Adipocyte (in vitro differentiated cells): ENCODE results near the gene PDZRN3.

Experiments
- DNase-seq: peaks from one replicate; pipeline ENCODE4 v3.0.0-alpha.2; 2015; ENCODE audit warnings: low read depth
- H3K27me3 ChIP-seq: replicated peaks from 2 replicates; pipeline ENCODE4 v1.7.0; 2013; ENCODE audit warnings: mild to moderate bottlenecking, low read length, moderate library complexity; ENCODE audit not compliant: control insufficient read depth, insufficient read depth
- H3K36me3 ChIP-seq: 2 replicates; pipeline ENCODE4 v1.7.0; 2013; ENCODE audit warnings: low read length, mild to moderate bottlenecking, moderate library complexity; ENCODE audit not compliant: control insufficient read depth, insufficient read depth, severe bottlenecking
- H3K4me1 ChIP-seq: 2 replicates; pipeline ENCODE4 v1.7.0; 2013; ENCODE audit warnings: mild to moderate bottlenecking, low read length, moderate library complexity; ENCODE audit not compliant: control insufficient read depth, insufficient read depth
- H3K4me3 ChIP-seq: 2 replicates; pipeline ENCODE4 v1.7.0; 2013; ENCODE audit warnings: mild to moderate bottlenecking, low read length, moderate library complexity
- H3K9ac ChIP-seq: 2 replicates; pipeline ENCODE4 v1.7.0; 2013; ENCODE audit warnings: mild to moderate bottlenecking, low read length, moderate library complexity
- H3K9me3 ChIP-seq: 2 replicates; pipeline ENCODE4 v1.7.0; 2013; ENCODE audit warnings: mild to moderate bottlenecking, low read length, moderate library complexity; ENCODE audit not compliant: control insufficient read depth

The PDZRN3 gene

DNA sequence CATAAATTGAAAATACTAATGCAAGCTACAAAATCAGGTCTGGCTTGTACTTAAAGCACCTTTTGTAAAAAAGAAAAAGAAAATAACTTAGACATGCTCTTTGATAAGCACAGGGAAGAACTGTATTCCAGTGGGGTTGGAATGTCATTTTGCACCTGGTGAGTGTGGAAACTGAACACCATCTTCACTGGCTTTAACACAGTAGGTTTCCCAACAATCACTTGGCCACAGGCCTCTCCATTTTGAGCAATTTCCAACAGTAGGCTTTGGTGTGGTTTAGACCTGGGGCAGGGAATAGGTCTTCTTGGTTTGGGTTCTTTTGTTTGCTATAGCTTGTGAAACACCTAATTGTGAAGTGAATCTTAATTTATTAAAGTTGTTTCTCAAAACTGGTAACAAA is 18.9 kb downstream of the PDZRN3 start:
- peaks cover 75% of the 10 kb centered on the region for H3K4me1 ChIP-seq
- H3K9me3 ChIP-seq, result no peaks in the 10 kb centered on the region
- peaks cover 9% of the 10 kb centered on the region for H3K36me3 ChIP-seq
- no peak overlapping the region for H3K4me3 ChIP-seq
- DNase-seq, result no peak
- no peaks in the 10 kb centered on the region for H3K27me3 ChIP-seq
- no peak overlapping the region for H3K9ac ChIP-seq

DNA sequence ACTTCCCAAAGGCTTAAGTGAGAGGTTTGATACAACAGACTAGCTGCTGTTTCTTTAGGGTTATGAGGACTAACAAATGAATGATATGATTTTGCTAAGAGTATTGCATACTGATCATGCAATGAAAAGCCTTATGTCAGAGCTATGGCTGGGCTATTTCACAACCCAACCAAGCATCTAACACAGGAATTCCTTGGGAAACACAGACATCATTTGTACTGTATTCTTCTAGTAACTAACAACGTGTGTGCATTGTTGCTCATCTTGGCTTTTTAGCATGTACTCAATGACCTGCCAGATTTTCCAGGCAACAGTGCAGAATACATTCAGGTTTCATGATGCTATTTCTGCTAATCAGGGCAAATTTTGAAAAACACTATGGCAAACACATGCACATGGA is 19.3 kb downstream of the PDZRN3 start:
- Histone ChIP-seq H3K4me1 (peaks cover 73% of the 10 kb centered on the region), H3K36me3 (peaks cover 9% of the 10 kb centered on the region), H3K9me3 (no peaks in the 10 kb centered on the region), H3K27me3 (no peaks in the 10 kb centered on the region), H3K9ac (no peak overlapping the region), H3K4me3 (no peak overlapping the region)
- peak; percentile 91 for DNase-seq

DNA sequence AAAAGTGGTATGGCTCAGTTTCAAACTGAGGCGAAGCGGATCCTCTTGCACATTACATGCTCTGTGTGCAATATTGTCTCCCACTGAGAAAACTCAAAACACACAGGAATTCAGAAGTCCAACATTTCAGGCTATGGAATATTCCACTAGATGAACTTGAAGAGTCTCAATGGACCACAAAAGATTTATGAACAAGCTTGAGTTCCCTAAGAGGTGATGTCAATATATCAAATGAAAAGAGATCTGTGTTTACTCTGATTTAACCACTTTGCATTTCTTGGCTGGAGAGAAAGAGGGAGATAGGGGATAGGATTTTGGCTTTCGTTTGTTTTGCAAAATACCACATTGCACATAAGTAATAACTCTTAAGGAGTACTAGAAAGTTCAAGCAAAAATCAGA is 20.3 kb downstream of the PDZRN3 start:
- Histone ChIP-seq H3K36me3 (peaks cover 11% of the 10 kb centered on the region), H3K9me3 (no peaks in the 10 kb centered on the region), H3K4me3 (no peak overlapping the region), H3K4me1 (peaks cover 74% of the 10 kb centered on the region), H3K9ac (no peak overlapping the region), H3K27me3 (no peaks in the 10 kb centered on the region)
- DNase-seq, result peak; percentile 53

DNA sequence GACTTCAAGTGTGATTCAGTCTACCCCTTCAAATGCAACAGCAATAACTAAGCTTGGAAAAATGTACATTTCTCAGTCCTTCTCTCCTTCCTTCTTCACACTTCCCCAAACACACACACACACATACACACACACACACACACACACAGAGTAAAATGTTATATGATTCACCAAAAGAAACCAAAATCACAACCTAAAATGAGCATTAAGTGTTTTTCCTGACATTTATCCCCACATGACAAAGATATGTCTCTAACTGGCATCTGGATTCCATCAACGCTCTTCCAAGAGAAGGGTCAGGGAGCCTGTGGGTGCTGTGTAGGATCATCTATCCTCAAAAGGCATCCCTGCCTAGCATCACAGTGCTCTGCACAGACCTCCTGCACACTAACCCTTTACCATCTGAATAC is 21.0 kb downstream of the PDZRN3 start:
- Histone ChIP-seq H3K27me3 (no peaks in the 10 kb centered on the region), H3K9me3 (no peaks in the 10 kb centered on the region), H3K4me1 (peaks cover 71% of the 10 kb centered on the region), H3K9ac (peak overlapping the region; percentile 46), H3K4me3 (peak overlapping the region; percentile 29), H3K36me3 (peaks cover 18% of the 10 kb centered on the region)
- peak; percentile 66 for DNase-seq

DNA sequence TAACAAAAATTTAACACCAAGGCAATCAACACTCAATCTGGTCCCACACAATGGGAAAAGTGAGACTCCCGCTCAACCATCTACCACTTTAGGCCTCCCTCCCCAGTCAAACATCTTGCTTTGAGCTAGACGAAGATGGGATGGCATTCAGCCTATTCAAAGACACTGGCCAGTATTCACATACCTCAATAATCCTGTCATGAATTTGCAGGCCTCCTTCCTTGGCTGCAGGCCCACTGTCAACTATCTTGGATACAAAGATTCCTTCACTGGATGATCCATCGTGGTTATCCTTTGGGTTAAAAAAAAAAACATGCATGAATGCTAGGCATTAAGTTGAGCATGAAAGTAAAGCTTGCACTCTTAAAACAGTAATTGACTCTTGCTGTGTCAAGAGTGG is 22.6 kb downstream of the PDZRN3 start:
- peaks cover 25% of the 10 kb centered on the region for H3K36me3 ChIP-seq
- H3K9ac ChIP-seq, result peak overlapping the region; percentile 73
- H3K27me3 ChIP-seq, result no peaks in the 10 kb centered on the region
- H3K4me1 ChIP-seq, result peaks cover 71% of the 10 kb centered on the region
- peak; percentile 72 for DNase-seq
- H3K9me3 ChIP-seq, result no peaks in the 10 kb centered on the region
- H3K4me3 ChIP-seq, result no peak overlapping the region

DNA sequence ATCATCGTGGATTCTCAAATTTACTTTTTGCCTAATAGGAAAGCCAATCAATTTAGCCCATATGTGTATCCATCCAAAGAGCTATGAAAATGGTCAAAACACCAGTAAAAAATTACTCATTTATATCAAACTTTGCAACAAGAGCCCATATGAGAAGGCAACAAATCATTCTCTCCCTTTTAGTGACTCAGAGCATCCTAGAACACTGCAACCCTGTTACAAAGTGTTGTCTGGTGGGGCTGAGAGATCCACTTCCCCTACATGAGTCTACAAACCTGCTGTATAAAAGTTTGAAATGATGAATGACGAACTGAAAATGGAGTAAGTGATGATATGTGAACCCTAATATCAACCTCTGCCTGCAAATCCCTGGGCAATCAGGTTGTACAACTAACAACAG is 23.3 kb downstream of the PDZRN3 start:
- peaks cover 71% of the 10 kb centered on the region for H3K4me1 ChIP-seq
- H3K9me3 ChIP-seq, result no peaks in the 10 kb centered on the region
- peak overlapping the region; percentile 41 for H3K4me3 ChIP-seq
- peaks cover 27% of the 10 kb centered on the region for H3K36me3 ChIP-seq
- peak overlapping the region; percentile 73 for H3K9ac ChIP-seq
- no peak for DNase-seq
- no peaks in the 10 kb centered on the region for H3K27me3 ChIP-seq

DNA sequence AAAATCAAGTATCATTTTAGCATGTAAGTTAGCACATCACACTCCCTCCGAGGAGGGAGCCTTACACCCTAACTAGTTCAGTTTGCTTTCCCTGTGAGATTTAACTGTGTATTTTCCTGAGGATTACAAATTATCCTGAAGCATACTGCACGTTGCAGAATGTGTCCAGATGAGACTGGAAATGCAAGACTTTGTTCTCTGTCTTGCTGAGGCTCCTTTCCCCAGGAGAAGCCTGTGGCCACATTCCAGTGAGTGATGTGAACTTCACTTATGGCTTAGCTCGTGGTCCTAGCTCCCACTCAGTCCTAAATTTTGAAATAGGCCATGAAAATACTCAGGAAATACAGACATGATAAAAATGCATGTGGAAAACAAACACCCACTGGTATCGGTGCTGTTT is 23.7 kb downstream of the PDZRN3 start:
- peaks cover 32% of the 10 kb centered on the region for H3K36me3 ChIP-seq
- peaks cover 67% of the 10 kb centered on the region for H3K4me1 ChIP-seq

DNA sequence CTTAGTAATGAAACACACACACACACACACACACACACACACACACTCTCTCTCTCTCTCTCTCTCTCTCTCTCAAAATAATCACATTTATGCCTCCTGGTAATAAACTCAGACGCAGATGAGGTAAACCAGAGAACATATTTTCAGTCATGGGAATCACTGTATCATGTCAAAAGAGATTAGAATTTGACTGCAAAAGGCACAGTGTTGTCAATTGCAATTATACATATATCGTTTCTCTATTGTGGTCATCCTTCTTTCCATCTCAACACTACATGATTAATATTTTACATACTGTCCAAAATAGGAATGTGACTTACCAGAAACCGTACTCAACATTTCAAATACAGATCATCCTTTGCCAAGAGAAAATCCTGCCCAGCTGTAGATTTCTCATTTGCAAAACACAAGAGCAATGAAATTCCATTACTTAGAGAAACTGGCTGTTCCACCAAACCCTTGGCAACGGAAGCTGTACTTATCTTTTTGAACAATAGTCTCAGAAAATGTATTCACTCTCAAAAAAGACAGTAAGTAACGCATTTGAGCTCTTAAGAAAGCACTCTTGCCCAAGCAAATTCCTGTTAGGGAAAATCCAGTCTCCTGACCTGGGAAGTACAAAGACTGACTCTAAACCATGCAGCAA is 24.3 kb downstream of the PDZRN3 start:
- peak overlapping the region; percentile 73 for H3K9ac ChIP-seq
- H3K9me3 ChIP-seq, result peaks cover 2% of the 10 kb centered on the region
- DNase-seq, result peak; percentile 90
- H3K36me3 ChIP-seq, result peaks cover 38% of the 10 kb centered on the region
- H3K4me1 ChIP-seq, result peaks cover 62% of the 10 kb centered on the region
- no peaks in the 10 kb centered on the region for H3K27me3 ChIP-seq
- H3K4me3 ChIP-seq, result peak overlapping the region; percentile 41

More for the DNA sequence above, 23.7 kb downstream of the PDZRN3 start:
- Histone ChIP-seq H3K9ac (peak overlapping the region; percentile 73), H3K27me3 (no peaks in the 10 kb centered on the region), H3K9me3 (no peaks in the 10 kb centered on the region), H3K4me3 (peak overlapping the region; percentile 41)
- peak; percentile 54 for DNase-seq

DNA sequence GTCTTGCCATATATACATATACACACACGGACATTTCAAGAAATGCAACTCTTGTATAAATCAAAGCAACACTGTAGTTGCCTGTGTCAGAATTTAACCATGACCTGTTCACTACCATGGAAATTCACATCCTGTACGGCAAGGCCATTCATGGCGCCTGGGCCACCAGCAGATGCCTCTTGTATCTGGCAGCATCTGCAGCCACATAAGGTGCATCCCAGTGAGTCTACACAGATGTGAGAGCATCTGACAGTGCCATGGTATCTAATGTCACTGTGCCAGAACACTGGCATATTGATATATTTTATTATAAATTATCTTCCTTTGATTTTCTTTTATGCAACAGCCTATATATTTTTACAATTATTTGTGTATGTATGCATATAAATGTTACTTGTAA is 25.1 kb downstream of the PDZRN3 start:
- Histone ChIP-seq H3K27me3 (no peaks in the 10 kb centered on the region), H3K9me3 (peaks cover 2% of the 10 kb centered on the region), H3K4me3 (peak overlapping the region; percentile 41), H3K9ac (peak overlapping the region; percentile 73), H3K36me3 (peaks cover 43% of the 10 kb centered on the region), H3K4me1 (peaks cover 54% of the 10 kb centered on the region)
- DNase-seq, result no peak

DNA sequence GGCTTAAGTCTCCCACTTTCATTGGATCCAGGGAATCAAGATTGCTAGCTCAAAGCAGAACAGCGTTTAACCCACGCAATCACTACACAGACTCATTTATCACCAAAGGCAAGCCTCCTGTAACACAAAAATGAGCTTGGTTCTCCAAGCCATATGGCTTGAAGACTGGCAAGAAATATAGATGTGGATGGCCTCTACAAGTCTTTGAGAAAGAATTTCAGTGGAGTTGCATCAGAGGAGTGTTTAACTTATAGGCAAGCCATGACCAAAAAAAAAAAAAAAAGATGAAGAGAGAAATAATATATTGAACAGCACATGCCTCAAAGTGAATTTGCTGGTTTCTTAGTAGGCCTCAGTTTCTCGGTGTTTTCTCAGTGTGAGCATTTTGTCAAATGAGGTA is 27.3 kb downstream of the PDZRN3 start:
- Histone ChIP-seq H3K4me1 (peaks cover 33% of the 10 kb centered on the region), H3K27me3 (no peaks in the 10 kb centered on the region), H3K36me3 (peaks cover 47% of the 10 kb centered on the region), H3K9ac (no peak overlapping the region), H3K9me3 (peaks cover 2% of the 10 kb centered on the region), H3K4me3 (no peak overlapping the region)
- peak; percentile 46 for DNase-seq

DNA sequence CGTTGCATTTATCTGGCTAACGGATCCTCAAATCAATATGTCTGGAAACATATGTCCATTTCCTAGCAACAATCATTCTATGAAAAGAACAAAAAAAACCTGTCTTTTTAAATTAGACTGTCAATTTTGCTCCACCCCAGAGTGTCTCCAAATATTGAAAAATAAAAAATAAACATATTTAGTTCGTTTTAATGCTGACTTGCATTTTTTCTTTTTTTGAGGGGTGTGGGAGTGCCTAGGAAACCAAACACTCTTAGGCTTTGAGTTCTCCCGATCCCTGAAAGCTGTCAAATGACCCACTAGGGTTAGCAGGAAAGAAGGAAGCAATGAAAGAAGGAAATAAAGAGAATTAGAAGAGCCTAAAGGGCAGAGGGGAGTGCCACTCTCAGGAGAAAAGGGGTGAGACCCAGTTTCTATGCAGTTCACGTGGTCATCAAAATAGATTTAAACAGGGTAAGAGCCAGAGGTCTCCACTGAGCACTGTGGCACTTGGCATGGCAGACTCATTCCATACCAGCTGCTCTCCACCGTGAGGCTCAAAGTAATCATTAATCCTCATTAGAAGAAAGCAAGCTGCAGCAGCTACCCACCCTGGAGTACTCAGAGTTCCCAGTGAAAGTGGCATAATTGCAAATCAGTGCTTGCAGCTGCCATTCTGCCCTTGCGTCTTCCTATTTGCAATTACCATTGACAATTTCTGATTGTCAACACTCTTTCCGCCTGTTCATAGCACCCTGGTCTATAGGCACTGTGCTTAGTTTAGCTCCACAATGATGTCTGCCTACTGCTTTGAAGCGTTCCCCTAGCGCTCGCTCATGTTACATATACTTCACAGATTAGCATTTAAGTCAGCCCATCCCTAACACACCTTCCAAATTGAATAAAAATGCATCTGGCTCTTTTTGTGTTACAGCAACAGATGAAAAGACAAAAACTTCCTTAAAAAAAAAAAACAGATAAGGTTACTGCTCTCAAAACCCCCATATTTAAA is 32.3 kb downstream of the PDZRN3 start:
- Histone ChIP-seq H3K4me3 (no peak overlapping the region), H3K9me3 (peaks cover 2% of the 10 kb centered on the region), H3K9ac (no peak overlapping the region), H3K4me1 (no peaks in the 10 kb centered on the region), H3K36me3 (peaks cover 24% of the 10 kb centered on the region), H3K27me3 (no peaks in the 10 kb centered on the region)
- no peak for DNase-seq
